Vagina (tissue), 2 donors: ENCODE data around the gene LOXL3. TPM values are rescaled to one million over a fixed set of nuclear protein-coding genes. Genes with fewer than 3 reads are reported as not detected.

Experiments
- DNase-seq, 2 donors: peaks; one replicate each; pipeline ENCODE4 v3.0.0-alpha.2; 2017; ENCODE audit errors: extremely low spot score in 2 of 2
- H3K27ac ChIP-seq: fragments of 200-600 bp; sonication (generic); one replicate; pipeline ENCODE4 v1.5.1; 2019
- H3K27me3 ChIP-seq: fragments of 200-600 bp; sonication (generic); one replicate; pipeline ENCODE4 v1.5.1; 2019
- H3K36me3 ChIP-seq, 2 donors: fragments of 200-600 bp; sonication (generic); one replicate each; pipeline ENCODE4 v1.5.1; 2017 to 2019
- H3K4me1 ChIP-seq: fragments of 200-600 bp; sonication (generic); one replicate; pipeline ENCODE4 v1.5.1; 2019
- H3K4me3 ChIP-seq, 2 donors: fragments of 200-600 bp; sonication (generic); 1 replicate in 1 of 2; 2 replicates in 1 of 2; pipeline ENCODE4 v1.5.1; 2016 to 2019
- H3K9me3 ChIP-seq: fragments of 200-600 bp; sonication (generic); one replicate; pipeline ENCODE4 v1.5.1; 2019
- POLR2A ChIP-seq, 2 donors: fragments of 450-650 bp; IDR thresholded peaks; one replicate each; pipeline ENCODE4 v1.6.1; 2017; ENCODE audit warnings: antibody characterized with exemption in 2 of 2, mild to moderate bottlenecking in 2 of 2, moderate library complexity in 2 of 2
- POLR2AphosphoS5 ChIP-seq, 2 donors: sonication (generic); formaldehyde crosslinking; IDR thresholded peaks; one replicate each; pipeline ENCODE4 v1.9.0; 2017; ENCODE audit warnings: antibody characterized with exemption in 2 of 2, mild to moderate bottlenecking in 2 of 2, low read depth in 1 of 2; ENCODE audit not compliant: insufficient read depth in 1 of 2
- intact Hi-C: fragments of 100-400 bp; cut with DNase I; formaldehyde crosslinking; loops from one replicate; pipeline ENCODE4 v1.15.1; 2023
- total RNA-seq: library from RNA; depleted of rRNA; stranded (reverse); fragments of >200 nt; gene quantifications from one replicate; pipeline ENCODE4 v1.2.3, GENCODE V29; 2016
- TF ChIP-seq, protein P1 (sequence below), 3 experiments: fragments of 450-650 bp in 2 of 3; fragments of 200-600 bp in 1 of 3; sonication (generic) in 1 of 3; IDR thresholded peaks; one replicate each; pipeline ENCODE4 v1.5.1; 2017 to 2019; ENCODE audit warnings: antibody characterized with exemption in 3 of 3, mild to moderate bottlenecking in 2 of 3, moderate library complexity in 2 of 3

Gene LOXL3
- total RNA-seq, 1 donor from 2014 or later: 6.1 TPM

DNA sequence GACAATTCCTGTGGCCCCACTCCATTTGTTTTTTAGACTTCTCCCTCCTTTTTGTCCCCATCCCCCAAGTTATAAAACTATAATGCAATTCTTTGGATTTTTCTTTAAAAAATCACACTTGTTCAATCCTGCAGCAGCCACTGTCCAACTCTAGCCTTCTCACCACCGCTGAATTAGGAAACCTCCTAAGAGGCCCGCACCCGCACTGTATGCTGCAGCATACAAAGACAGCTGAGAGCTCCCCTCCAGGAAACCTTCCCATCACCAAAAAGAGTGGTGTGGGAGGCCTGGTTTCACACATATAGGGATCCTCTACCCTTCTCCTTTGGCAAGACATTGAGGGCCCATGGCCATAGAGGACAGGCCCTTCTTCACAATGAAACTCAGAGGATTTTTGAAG, 49.2 kb downstream of the LOXL3 start:
- H3K4me1 ChIP-seq: peaks cover 57% of the 10 kb centered on the region
- intact Hi-C loops: no loop called here
- no peaks in the 10 kb centered on the region for H3K27me3 ChIP-seq
- peaks cover 0 to 21% of the 10 kb centered on the region in 2 donors for H3K36me3 ChIP-seq
- TF ChIP-seq POLR2A (IDR thresholded peaks at IDR 0.05): no peak
- TF ChIP-seq, protein P1, sequence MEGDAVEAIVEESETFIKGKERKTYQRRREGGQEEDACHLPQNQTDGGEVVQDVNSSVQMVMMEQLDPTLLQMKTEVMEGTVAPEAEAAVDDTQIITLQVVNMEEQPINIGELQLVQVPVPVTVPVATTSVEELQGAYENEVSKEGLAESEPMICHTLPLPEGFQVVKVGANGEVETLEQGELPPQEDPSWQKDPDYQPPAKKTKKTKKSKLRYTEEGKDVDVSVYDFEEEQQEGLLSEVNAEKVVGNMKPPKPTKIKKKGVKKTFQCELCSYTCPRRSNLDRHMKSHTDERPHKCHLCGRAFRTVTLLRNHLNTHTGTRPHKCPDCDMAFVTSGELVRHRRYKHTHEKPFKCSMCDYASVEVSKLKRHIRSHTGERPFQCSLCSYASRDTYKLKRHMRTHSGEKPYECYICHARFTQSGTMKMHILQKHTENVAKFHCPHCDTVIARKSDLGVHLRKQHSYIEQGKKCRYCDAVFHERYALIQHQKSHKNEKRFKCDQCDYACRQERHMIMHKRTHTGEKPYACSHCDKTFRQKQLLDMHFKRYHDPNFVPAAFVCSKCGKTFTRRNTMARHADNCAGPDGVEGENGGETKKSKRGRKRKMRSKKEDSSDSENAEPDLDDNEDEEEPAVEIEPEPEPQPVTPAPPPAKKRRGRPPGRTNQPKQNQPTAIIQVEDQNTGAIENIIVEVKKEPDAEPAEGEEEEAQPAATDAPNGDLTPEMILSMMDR (IDR thresholded peaks at IDR 0.05): no peak
- no peak for TF ChIP-seq POLR2AphosphoS5 (IDR thresholded peaks at IDR 0.05; ENCODE audit: insufficient read depth in 1 of 2, low read depth in 1 of 2)
- H3K27ac ChIP-seq: no peak overlapping the region
- H3K9me3 ChIP-seq: no peaks in the 10 kb centered on the region
- H3K4me3 ChIP-seq: no peak overlapping the region
- no peak for DNase-seq

DNA sequence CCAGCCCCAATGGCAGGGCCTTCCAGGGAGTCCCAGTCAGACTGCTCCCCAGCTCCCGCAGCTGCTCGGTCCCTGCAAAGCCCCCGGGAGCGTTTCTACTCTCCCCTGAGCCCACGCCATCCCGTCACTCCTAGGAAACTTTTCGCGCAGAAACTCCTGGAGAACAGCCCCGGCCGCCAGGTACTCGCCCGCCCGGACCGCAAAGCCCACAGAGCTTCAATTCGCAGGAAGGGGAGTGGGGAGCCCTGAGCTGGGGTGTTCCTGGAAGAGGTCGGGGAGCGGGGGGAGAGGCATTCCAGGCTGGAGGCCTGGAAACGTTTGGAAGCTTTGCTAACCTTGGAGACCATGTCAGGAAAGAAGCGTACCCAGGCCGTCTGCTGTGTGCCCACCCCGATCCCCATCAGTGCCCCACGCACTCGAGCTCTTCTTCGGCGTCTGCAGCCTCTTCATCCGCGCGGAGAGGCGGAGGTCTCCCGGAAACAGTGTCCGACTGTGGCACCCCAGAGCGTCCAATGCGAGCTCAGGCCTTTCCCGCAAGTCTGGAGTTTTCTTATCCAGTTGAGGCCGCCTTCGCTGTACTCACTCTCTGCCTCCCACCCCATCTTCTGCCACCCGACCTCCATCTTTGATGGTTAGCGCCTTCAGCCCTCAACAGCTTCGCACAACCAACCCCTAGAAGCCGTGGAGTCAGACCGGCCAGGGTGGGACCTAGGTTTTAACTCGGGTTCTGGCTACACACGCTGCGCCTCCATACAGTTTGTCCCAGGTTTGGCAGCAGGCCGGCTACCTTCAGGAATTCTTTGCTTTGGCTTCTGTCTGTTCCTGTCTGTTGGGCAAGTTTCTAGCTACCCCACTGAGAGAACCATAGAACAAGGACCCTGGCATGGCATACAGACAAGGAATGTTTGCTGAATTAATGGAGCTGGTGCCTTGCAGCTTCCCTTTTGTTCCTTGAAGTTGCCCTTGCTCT, 50.0 kb downstream of the LOXL3 start:
- Histone ChIP-seq H3K27ac (peak overlapping the region; percentile 79), H3K27me3 (peaks cover 6% of the 10 kb centered on the region), H3K36me3 (peaks cover 0 to 21% of the 10 kb centered on the region in 2 donors), H3K4me1 (peaks cover 65% of the 10 kb centered on the region), H3K9me3 (no peaks in the 10 kb centered on the region), H3K4me3 (peak overlapping the region; percentile 57 to 62)
- intact Hi-C loops: no loop called here
- DNase-seq: no peak
- TF ChIP-seq POLR2AphosphoS5 (IDR thresholded peaks at IDR 0.05; ENCODE audit: insufficient read depth in 1 of 2, low read depth in 1 of 2): peak in 1 of 2 donors; percentile 51
- no peak for TF ChIP-seq POLR2A (IDR thresholded peaks at IDR 0.05)
- TF ChIP-seq, protein P1 (IDR thresholded peaks at IDR 0.05): no peak

DNA sequence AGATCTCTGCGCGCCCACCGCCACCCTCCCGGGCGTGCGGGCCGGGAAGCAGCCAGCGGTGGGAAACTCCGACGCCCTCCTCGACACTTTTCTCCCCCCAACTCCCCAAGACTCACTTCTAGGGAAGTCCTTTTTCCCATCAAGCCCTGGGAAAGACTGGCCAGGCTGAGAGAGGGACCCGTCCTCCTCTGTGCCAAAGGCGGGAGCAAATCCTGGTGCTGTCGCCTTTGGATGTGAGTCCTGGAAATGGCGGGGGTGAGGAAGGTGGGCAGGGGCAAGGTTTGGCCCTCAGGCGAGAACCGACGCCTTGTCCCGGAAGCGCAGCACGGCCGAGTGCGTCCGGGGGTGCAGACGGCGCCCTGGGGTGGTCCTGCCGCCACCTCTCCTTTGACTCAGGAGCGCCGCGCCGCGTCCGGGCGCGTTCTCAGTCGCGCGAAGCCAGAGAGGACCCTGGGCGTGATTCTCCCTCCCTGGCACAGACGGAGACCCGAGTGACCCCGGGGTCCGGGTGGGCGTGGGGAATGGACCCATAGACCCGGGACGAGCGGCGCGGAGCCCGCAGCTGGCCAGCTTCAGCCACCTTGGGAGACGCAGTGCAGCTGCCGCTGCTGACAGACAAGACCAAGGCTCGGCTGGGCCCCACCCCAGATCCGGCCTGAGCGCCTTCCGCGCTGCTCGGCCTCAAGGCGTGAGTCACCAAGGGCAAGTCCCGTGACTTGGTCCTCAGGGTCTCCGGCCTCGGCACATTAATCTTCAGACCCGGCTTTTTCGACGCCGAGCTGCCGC, 50.8 kb downstream of the LOXL3 start:
- TF ChIP-seq POLR2AphosphoS5 (IDR thresholded peaks at IDR 0.05; ENCODE audit: insufficient read depth in 1 of 2, low read depth in 1 of 2) (peak; percentile 67 to 72), POLR2A (IDR thresholded peaks at IDR 0.05) (no peak)
- TF ChIP-seq, protein P1 (IDR thresholded peaks at IDR 0.05): no peak
- H3K9me3 ChIP-seq: no peaks in the 10 kb centered on the region
- DNase-seq: no peak
- intact Hi-C loops: no loop called here
- H3K27ac ChIP-seq: peak overlapping the region; percentile 79
- peak overlapping the region; percentile 57 to 62 for H3K4me3 ChIP-seq
- peaks cover 67% of the 10 kb centered on the region for H3K4me1 ChIP-seq
- peaks cover 0 to 21% of the 10 kb centered on the region in 2 donors for H3K36me3 ChIP-seq
- H3K27me3 ChIP-seq: peaks cover 6% of the 10 kb centered on the region

DNA sequence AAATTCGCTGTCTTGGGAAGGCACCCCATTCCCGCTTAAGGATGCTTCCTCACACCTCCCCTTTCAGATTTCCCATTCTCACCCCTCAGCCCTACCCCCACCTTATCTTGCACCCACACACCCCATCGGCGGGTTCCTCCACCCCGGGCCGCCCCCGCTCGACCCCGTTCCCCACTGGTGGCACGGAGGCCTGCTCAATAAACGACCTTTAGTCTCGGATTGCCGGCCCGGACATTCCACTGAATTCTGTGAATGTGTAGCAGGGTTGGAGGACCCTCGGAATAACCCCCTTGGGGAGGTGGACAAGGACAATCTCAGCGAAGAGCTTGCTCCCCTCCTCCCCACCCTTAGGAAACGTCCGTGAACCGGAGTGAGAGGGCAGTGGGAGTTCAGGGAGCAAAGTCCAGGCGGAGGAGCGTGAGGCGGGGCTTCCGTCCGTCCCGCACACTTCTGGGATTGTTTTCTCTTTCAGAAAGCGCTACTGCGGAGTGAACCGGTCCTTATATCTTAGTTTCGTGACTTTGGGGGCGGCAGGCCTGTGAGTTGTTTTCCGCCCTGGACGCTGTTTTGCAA, 51.5 kb downstream of the LOXL3 start:
- peak overlapping the region; percentile 57 to 62 for H3K4me3 ChIP-seq
- intact Hi-C loops: no loop called here
- TF ChIP-seq POLR2AphosphoS5 (IDR thresholded peaks at IDR 0.05; ENCODE audit: insufficient read depth in 1 of 2, low read depth in 1 of 2): no peak
- no peak for TF ChIP-seq POLR2A (IDR thresholded peaks at IDR 0.05)
- TF ChIP-seq, protein P1 (IDR thresholded peaks at IDR 0.05): no peak
- peaks cover 74% of the 10 kb centered on the region for H3K4me1 ChIP-seq
- H3K27ac ChIP-seq: peak overlapping the region; percentile 79
- H3K27me3 ChIP-seq: peaks cover 7% of the 10 kb centered on the region
- H3K9me3 ChIP-seq: no peaks in the 10 kb centered on the region
- H3K36me3 ChIP-seq: peaks cover 0 to 21% of the 10 kb centered on the region in 2 donors
- DNase-seq: no peak
